ENCODE measurements around the gene MRPL22. TPM values are rescaled to one million over a fixed set of nuclear protein-coding genes. Genes with fewer than 3 reads are reported as not detected.
A peak's percentile ranks its signal among the peaks of the same experiment; 100 is the strongest.

MRPL22 gene
- total RNA-seq, 2 donors from 2014 or later, result 80.1 to 120 TPM

DNA sequence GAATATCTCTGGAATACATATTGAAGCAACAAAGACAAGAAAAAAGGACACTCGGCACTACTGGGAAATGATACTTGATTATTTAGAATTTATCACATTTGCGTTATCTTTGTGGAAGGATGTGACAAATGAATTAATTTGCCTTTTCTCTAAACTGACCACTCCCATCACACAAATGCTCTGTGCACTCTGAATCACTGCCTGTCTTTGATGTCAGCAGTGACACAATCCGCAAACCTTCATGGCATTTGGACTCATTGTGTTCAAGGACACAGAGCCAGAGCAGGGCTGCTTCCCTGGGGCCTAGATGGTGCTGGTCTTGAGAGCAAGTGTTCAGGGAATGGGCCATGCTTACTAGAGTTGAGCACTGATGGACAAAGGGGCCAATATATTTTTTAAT, 67.8 kb downstream of the MRPL22 start:
- Mint-ChIP-seq H3K9me3 (no peaks in the 10 kb centered on the region), H3K36me3 (no peaks in the 10 kb centered on the region), H3K27ac (no peak overlapping the region)
- DNase-seq (ENCODE audit: low spot score in 2 of 2) (no peak), ATAC-seq (no peak)

DNA sequence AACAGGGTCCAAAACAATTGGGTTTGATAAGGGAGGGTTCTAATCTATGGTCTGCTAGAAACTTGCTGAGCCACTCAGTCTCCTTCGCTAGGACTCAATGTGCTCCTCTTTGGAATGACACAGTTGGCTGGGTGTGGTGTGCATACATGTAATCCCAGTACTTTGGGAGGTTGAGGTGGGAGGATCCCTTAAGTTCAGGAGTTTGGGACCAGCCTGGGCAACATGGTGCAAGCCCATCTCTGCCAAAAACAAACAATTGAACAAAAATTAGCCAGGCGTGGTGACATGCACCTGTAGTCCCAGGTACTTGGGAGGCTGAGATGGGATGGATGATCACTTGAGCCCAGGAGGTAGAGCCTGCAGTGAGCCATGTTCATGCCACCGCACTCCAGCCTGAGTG, 70.0 kb downstream of the MRPL22 start:
- DNase-seq (ENCODE audit: low spot score in 2 of 2) (no peak), ATAC-seq (no peak)
- H3K27ac Mint-ChIP-seq, result no peak overlapping the region
- peaks cover 0 to 6% of the 10 kb centered on the region in 2 donors for H3K9me3 Mint-ChIP-seq
- H3K36me3 Mint-ChIP-seq, result no peaks in the 10 kb centered on the region

DNA sequence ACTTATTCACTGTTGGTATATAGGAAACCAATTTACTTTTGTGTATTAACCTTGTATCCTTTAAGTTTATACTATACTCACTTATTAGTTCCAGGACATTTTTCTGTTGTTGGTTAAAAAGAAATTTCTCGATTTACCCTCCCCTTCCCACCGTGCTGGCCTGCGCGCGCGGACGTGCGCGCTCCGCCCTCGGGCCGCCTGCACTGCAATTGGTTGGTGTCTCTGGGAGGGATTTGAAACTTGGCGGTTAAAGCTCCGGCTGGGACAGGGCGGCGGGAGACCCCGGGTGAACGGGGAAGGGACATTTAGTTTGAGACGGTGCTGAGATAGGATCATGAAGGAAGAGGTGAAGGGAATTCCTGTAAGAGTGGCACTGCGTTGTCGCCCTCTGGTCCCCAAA, 72.7 kb downstream of the MRPL22 start, which contains the start of gene KIF4B:
Gene KIF4B, plus strand, starts transcription at position 230 of the 400 bp plus-strand sequence. Its CDS starts 105 bp downstream, at position 335.
- H3K27ac Mint-ChIP-seq, result no peak within 1 kb of the TSS
- H3K36me3 Mint-ChIP-seq, result no peaks in the 10 kb centered on the region
- DNase-seq (ENCODE audit: low spot score in 2 of 2) (no peak), ATAC-seq (no peak)
- peaks cover 0 to 6% of the 10 kb centered on the region in 2 donors for H3K9me3 Mint-ChIP-seq

DNA sequence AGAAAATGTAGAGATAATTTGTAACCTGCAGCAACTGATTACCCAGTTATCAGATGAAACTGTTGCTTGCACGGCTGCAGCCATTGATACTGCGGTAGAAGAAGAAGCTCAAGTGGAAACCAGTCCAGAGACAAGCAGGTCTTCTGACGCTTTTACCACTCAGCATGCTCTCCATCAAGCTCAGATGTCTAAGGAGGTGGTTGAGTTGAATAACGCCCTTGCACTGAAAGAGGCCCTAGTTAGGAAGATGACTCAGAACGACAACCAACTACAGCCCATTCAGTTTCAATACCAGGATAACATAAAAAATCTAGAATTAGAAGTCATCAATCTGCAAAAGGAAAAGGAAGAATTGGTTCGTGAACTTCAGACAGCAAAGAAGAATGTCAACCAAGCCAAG, 74.4 kb downstream of the MRPL22 start:
- ATAC-seq, result peak in 1 of 2 donors; percentile 68
- peaks cover 0 to 6% of the 10 kb centered on the region in 2 donors for H3K9me3 Mint-ChIP-seq
- no peak for DNase-seq (ENCODE audit: low spot score in 2 of 2)
- H3K36me3 Mint-ChIP-seq, result no peaks in the 10 kb centered on the region
- H3K27ac Mint-ChIP-seq, result no peak overlapping the region

DNA sequence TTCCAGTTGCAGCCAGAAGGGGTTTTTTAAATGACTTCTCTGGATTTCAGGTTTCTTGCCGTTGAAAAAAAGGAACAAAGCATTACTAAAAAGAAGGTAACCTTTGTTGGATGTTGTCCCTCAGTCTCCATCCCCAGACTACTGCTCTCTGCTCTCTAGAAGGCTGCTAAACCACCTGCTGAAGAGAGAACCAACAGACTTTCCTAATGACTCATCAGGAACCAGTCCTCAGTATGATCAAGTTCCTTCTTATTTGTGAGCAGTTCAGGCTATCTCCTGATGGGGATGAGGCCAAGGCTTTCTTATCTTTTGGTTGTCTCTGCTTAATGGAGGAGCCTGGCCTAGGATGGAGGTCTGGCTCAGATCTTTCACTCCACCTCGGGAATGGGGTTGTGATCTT, 76.7 kb downstream of the MRPL22 start:
- DNase-seq (ENCODE audit: low spot score in 2 of 2), result no peak
- peaks cover 0 to 6% of the 10 kb centered on the region in 2 donors for H3K9me3 Mint-ChIP-seq
- no peaks in the 10 kb centered on the region for H3K36me3 Mint-ChIP-seq
- ATAC-seq, result peak; percentile 40 to 88
- H3K27ac Mint-ChIP-seq, result no peak overlapping the region

Other genes starting within 250 kb of the MRPL22 start
- 100 to 1,000 TPM; 172 to 231 TPM for gene LARP1, start 185.7 kb upstream of the MRPL22 start, total RNA-seq
- under 1 TPM in 1 of 2 donors, not detected in 1; 0.57 TPM for gene FAXDC2, start 90.5 kb upstream of the MRPL22 start, total RNA-seq
- 10 to 100 TPM; 76.4 to 92.3 TPM for gene CNOT8, start 82.4 kb upstream of the MRPL22 start, total RNA-seq
- 10 to 100 TPM; 28.4 to 30.5 TPM for gene GEMIN5, start 2.9 kb upstream of the MRPL22 start, total RNA-seq
- gene KIF4B, start 72.7 kb downstream of the MRPL22 start, total RNA-seq, result under 1 TPM; 0.11 to 0.14 TPM